ENCODE results near the gene SGK1.

Gene SGK1

GRCh38 chr6:134165561-134166201, 152.2 kb downstream of the SGK1 start:
- no peak for DNase-seq

- no peak for DNase-seq
Observed at GRCh38 chr6:134164300-134164699, 153.6 kb downstream of the SGK1 start.

- no peak for DNase-seq
Observed at GRCh38 chr6:134162932-134163331, 155.0 kb downstream of the SGK1 start.

GRCh38 chr6:134161041-134161440, 156.9 kb downstream of the SGK1 start:
- no peak for DNase-seq

GRCh38 chr6:134152767-134153485, 165.0 kb downstream of the SGK1 start:
- no peak for DNase-seq

- DNase-seq: no peak
Observed at GRCh38 chr6:134148566-134148965, 169.3 kb downstream of the SGK1 start.

GRCh38 chr6:134147034-134147533, 170.8 kb downstream of the SGK1 start:
- no peak for DNase-seq

- DNase-seq: no peak
Observed at GRCh38 chr6:134146268-134147033, 171.5 kb downstream of the SGK1 start.

- DNase-seq: no peak
Observed at GRCh38 chr6:134145786-134146185, 172.1 kb downstream of the SGK1 start.

GRCh38 chr6:134138226-134138975, 179.5 kb downstream of the SGK1 start:
- DNase-seq: no peak

GRCh38 chr6:134134654-134135053, 183.3 kb downstream of the SGK1 start:
- no peak for DNase-seq

- no peak for DNase-seq
Observed at GRCh38 chr6:134132494-134133141, 185.3 kb downstream of the SGK1 start.

- no peak for DNase-seq
Observed at GRCh38 chr6:134131530-134132139, 186.3 kb downstream of the SGK1 start.

GRCh38 chr6:134128146-134128545, 189.8 kb downstream of the SGK1 start:
- no peak for DNase-seq

- no peak for DNase-seq
Observed at GRCh38 chr6:134123666-134124208, 194.2 kb downstream of the SGK1 start.

- DNase-seq: no peak
Observed at GRCh38 chr6:134122775-134123174, 195.1 kb downstream of the SGK1 start.

GRCh38 chr6:134119486-134119885, 198.4 kb downstream of the SGK1 start:
- no peak for DNase-seq
